Neural cell (in vitro differentiated cells): ENCODE measurements around the gene NGEF. TPM values are rescaled to one million over a fixed set of nuclear protein-coding genes. Genes with fewer than 3 reads are reported as not detected.

Experiments used
- H2AFZ ChIP-seq: fragments of 200-600, 300-800 bp; sonication (generic), shearing (Covaris generic); 2 replicates; pipeline ENCODE4 v1.6.0; 2014; ENCODE audit warnings: low read depth, mild to moderate bottlenecking, antibody characterized with exemption, low read length, moderate library complexity
- H3F3A ChIP-seq: fragments of 200-600 bp; shearing (Covaris generic); 2 replicates; pipeline ENCODE4 v1.6.1; 2016; ENCODE audit warnings: mild to moderate bottlenecking, moderate library complexity, mixed read lengths, antibody characterized with exemption, low read length; ENCODE audit not compliant: insufficient read depth, poor library complexity, severe bottlenecking
- H3K27ac ChIP-seq: fragments of 200-600, 300-800 bp; sonication (generic), shearing (Covaris generic); 2 replicates; pipeline ENCODE4 v1.5.1; 2014; ENCODE audit warnings: mild to moderate bottlenecking, low read length, moderate library complexity
- H3K27me3 ChIP-seq: fragments of 300-800, 200-600 bp; sonication (generic), shearing (Covaris generic); 2 replicates; pipeline ENCODE4 v1.6.0; 2014; ENCODE audit warnings: mild to moderate bottlenecking, low read depth, low read length, moderate library complexity; ENCODE audit not compliant: insufficient read depth
- H3K36me3 ChIP-seq: fragments of 300-800, 200-600 bp; sonication (generic), shearing (Covaris generic); 2 replicates; pipeline ENCODE4 v1.5.1; 2014; ENCODE audit warnings: mild to moderate bottlenecking, antibody characterized with exemption, low read length, moderate library complexity; ENCODE audit not compliant: insufficient read depth
- H3K4me2 ChIP-seq: fragments of 300-800, 200-600 bp; sonication (generic), shearing (Covaris generic); 2 replicates; pipeline ENCODE4 v1.6.0; 2014; ENCODE audit warnings: mild to moderate bottlenecking, low read length
- H3K4me3 ChIP-seq: fragments of 300-800, 200-600 bp; sonication (generic), shearing (Covaris generic); 2 replicates; pipeline ENCODE4 v1.5.1; 2014; ENCODE audit warnings: mild to moderate bottlenecking, low read length, moderate library complexity
- H3K79me2 ChIP-seq: fragments of 200-600 bp; shearing (Covaris generic); replicated peaks from 2 replicates; pipeline ENCODE4 v1.6.0; 2014; ENCODE audit warnings: mild to moderate bottlenecking, low read length, moderate library complexity; ENCODE audit not compliant: insufficient read depth
- H3K9ac ChIP-seq: fragments of 300-800, 200-600 bp; sonication (generic), shearing (Covaris generic); 2 replicates; pipeline ENCODE4 v1.6.1; 2016; ENCODE audit warnings: mild to moderate bottlenecking, low read length, mixed read lengths
- H3K9me2 ChIP-seq: fragments of 200-600 bp; shearing (Covaris generic); 2 replicates; pipeline ENCODE4 v1.6.1; 2016; ENCODE audit warnings: mild to moderate bottlenecking, low read length, mixed read lengths; ENCODE audit not compliant: insufficient read depth
- H3K9me3 ChIP-seq: fragments of 200-600, 300-800 bp; sonication (generic), shearing (Covaris generic); 2 replicates; pipeline ENCODE4 v1.6.1; 2016; ENCODE audit warnings: mild to moderate bottlenecking, mixed run types, low read length, moderate library complexity, mixed read lengths
- H4K20me1 ChIP-seq: fragments of 200-600 bp; shearing (Covaris generic); 2 replicates; pipeline ENCODE4 v1.6.1; 2016; ENCODE audit warnings: mild to moderate bottlenecking, mixed run types; ENCODE audit not compliant: insufficient read depth
- EP300 ChIP-seq: fragments of 450-650 bp; conservative IDR thresholded peaks from 2 replicates; pipeline ENCODE4 v1.6.1; 2014; ENCODE audit warnings: antibody characterized with exemption, mild to moderate bottlenecking, moderate library complexity; ENCODE audit not compliant: poor library complexity, severe bottlenecking
- EZH2 ChIP-seq: fragments of 200-600, 300-800 bp; shearing (Covaris generic), sonication (generic); IDR thresholded peaks from 2 replicates; pipeline ENCODE4 v1.6.1; 2014; ENCODE audit warnings: antibody characterized with exemption, low read length, borderline replicate concordance, mild to moderate bottlenecking; ENCODE audit not compliant: insufficient read depth, poor library complexity, severe bottlenecking
- MXI1 ChIP-seq: fragments of 450-650 bp; conservative IDR thresholded peaks from 2 replicates; pipeline ENCODE4 v1.6.1; 2014; ENCODE audit warnings: antibody characterized with exemption, mild to moderate bottlenecking; ENCODE audit not compliant: poor library complexity, severe bottlenecking
- POLR2AphosphoS5 ChIP-seq: IDR thresholded peaks from 2 replicates; pipeline ENCODE4 v1.6.1; 2012
- RAD21 ChIP-seq: fragments of 450-650 bp; conservative IDR thresholded peaks from 2 replicates; pipeline ENCODE4 v1.6.1; 2014; ENCODE audit warnings: antibody characterized with exemption, mild to moderate bottlenecking, moderate library complexity
- REST ChIP-seq: IDR thresholded peaks from 2 replicates; pipeline ENCODE4 v1.6.1; 2012; ENCODE audit warnings: borderline replicate concordance
- SMC3 ChIP-seq: fragments of 450-650 bp; conservative IDR thresholded peaks from 2 replicates; pipeline ENCODE4 v1.6.1; 2014; ENCODE audit warnings: antibody characterized with exemption, mild to moderate bottlenecking, moderate library complexity; ENCODE audit not compliant: poor library complexity
- TAF1 ChIP-seq: IDR thresholded peaks from 2 replicates; pipeline ENCODE4 v1.6.1; 2012; ENCODE audit warnings: low read depth
- polyA minus RNA-seq: library from RNA; depleted of rRNA, polyadenylated mRNA; stranded (reverse); fragments of >200 nt; gene quantifications from 2 replicates; pipeline ENCODE4 v1.2.3, GENCODE V29; 2014
- polyA plus RNA-seq: library from polyadenylated mRNA; depleted of rRNA; stranded (reverse); fragments of >200 nt; gene quantifications from 2 replicates; pipeline ENCODE4 v1.2.3, GENCODE V29; 2014
- TF ChIP-seq, protein P1 (sequence below): fragments of 450-650 bp; IDR thresholded peaks from 2 replicates; pipeline ENCODE4 v1.5.1; 2014; ENCODE audit warnings: antibody characterized with exemption, mild to moderate bottlenecking, moderate library complexity; ENCODE audit not compliant: poor library complexity, severe bottlenecking

Gene NGEF
- polyA plus RNA-seq (5.2 and 5.7 TPM in 2 replicates), polyA minus RNA-seq (3.9 and 4.9 TPM in 2 replicates)

DNA sequence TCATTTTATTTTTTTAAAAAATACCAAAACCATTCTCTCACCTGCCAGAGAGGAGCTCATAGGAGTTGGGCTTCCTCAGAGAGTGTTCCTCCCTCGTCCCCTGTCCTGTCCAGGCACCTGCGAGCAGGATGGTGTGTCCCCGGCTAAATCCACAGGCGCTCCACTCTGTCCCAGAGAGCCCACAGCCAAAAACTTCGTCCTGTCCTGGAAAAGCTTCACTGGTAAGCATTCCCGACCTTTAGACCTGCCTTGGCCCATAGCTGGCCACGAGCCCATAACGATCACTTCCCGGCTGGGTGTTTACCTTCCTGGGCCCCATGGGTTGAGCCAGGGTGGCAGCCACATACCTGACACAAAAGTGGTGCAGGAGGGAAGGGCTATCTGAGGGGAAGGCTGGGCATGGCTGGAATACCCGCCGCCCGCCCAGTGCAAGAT lies at the start of gene NGEF:
TSS of gene NGEF (minus strand) at position 230 of the 435 bp plus-strand sequence. CDS start 38,366 bp downstream, outside the sequence.
- Histone ChIP-seq H3K4me3 (no peak within 1 kb of the TSS), H3K79me2 (no peaks in the 10 kb centered on the region), H4K20me1 (no peaks in the 10 kb centered on the region), H3K27ac (no peak within 1 kb of the TSS), H3K36me3 (no peaks in the 10 kb centered on the region), H3K4me2 (no peak within 1 kb of the TSS), H3K9ac (no peak within 1 kb of the TSS), H3K27me3 (no peaks in the 10 kb centered on the region), H2AFZ (no peak within 1 kb of the TSS), H3F3A (no peaks in the 10 kb centered on the region), H3K9me2 (no peaks in the 10 kb centered on the region), H3K9me3 (no peaks in the 10 kb centered on the region)
- TF ChIP-seq SMC3 = no peak

DNA sequence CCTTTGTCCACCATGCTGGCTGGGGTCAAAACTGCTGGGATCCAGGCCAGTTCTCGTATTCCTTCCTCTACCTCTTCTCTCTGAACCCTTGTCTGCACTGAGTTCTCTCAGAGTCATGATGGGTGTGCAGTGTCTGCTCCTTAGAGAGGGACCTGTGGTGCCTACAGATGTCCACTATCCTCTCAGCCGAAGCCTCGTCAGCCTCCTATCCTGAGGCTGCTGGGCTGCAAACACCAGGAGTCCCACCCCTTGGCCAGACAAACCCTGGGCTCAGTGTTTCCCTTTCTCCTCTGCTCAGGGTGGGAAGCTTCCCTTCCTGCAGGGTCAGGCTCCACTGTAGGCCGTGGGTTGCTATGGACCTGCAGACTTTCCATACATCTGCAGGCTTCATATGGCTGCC lies 49.4 kb upstream of the NGEF start:
- Histone ChIP-seq H3K27me3 (no peaks in the 10 kb centered on the region), H3K9me3 (no peaks in the 10 kb centered on the region), H3K27ac (no peak overlapping the region), H3K9ac (no peak overlapping the region), H3K9me2 (no peaks in the 10 kb centered on the region), H2AFZ (no peak overlapping the region), H3K79me2 (no peaks in the 10 kb centered on the region), H3F3A (no peaks in the 10 kb centered on the region), H4K20me1 (no peaks in the 10 kb centered on the region), H3K36me3 (no peaks in the 10 kb centered on the region), H3K4me2 (no peak overlapping the region), H3K4me3 (no peak overlapping the region)
- TF ChIP-seq TAF1 (no peak), POLR2AphosphoS5 (no peak), REST (no peak), RAD21 (no peak), SMC3 (no peak), MXI1 (no peak), EP300 (no peak), EZH2 (no peak)
- TF ChIP-seq, protein P1, sequence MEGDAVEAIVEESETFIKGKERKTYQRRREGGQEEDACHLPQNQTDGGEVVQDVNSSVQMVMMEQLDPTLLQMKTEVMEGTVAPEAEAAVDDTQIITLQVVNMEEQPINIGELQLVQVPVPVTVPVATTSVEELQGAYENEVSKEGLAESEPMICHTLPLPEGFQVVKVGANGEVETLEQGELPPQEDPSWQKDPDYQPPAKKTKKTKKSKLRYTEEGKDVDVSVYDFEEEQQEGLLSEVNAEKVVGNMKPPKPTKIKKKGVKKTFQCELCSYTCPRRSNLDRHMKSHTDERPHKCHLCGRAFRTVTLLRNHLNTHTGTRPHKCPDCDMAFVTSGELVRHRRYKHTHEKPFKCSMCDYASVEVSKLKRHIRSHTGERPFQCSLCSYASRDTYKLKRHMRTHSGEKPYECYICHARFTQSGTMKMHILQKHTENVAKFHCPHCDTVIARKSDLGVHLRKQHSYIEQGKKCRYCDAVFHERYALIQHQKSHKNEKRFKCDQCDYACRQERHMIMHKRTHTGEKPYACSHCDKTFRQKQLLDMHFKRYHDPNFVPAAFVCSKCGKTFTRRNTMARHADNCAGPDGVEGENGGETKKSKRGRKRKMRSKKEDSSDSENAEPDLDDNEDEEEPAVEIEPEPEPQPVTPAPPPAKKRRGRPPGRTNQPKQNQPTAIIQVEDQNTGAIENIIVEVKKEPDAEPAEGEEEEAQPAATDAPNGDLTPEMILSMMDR = no peak
